ENCODE measurements around the gene KLHL13.
"Not testable (repeated sequence)": the region's sequence is repeated elsewhere in the genome, so short reads cannot be mapped to it uniquely, and the experiment has no call there.

The KLHL13 gene

DNA sequence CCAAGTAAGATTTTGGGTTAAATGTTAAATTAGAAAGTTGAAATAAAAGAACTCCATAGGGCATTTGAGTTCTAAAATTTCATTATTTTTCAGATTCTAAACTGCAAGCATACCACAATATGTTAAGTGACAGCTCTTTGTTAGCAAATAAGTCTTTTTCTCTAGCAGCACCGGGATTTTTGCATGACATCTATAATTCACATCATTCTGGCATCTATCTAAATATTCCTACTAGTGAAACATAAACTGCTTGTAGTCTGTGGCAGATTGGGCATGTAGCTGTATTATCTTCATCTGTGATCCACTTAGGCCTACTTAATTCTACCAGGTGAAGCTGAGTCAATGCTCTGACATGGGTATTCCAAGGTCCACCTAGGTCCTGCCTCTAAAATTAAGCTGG is 32.1 kb upstream of the KLHL13 start:
- TF ChIP-seq CTCF (IDR thresholded peaks at IDR 0.05; ENCODE audit: insufficient read depth, low read depth, low read length, missing control alignments) = no peak
- H3K4me3 ChIP-seq (ENCODE audit: low read depth, low read length) = no peak overlapping the region
- no peak for DNase-seq (ENCODE audit: low read depth)

DNA sequence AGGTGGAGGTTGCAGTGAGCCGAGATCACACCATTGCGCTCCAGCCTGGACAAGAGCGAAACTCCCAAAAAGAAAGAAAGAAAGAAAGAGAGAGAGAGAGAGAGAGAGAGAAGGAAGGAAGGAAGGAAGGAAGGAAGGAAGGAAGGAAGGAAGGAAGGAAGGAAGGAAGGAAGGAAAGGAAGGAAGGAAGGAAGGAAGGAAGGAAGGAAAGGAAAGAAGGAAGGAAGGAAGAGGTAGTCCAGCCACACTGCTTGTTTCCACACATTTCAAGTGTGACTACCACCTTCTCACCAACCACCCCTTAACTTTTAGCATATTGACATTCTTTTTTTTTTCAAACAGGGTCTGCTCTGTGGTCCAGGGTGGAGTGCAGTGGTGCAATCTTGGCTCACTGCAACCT is 31.2 kb upstream of the KLHL13 start:
- DNase-seq (ENCODE audit: low read depth) = not testable (repeated sequence)

GRCh38 chrX:118143578-118143977 is 27.0 kb upstream of the KLHL13 start:
- DNase-seq (ENCODE audit: low read depth) = no peak
- TF ChIP-seq CTCF (IDR thresholded peaks at IDR 0.05; ENCODE audit: insufficient read depth, low read depth, low read length, missing control alignments) = no peak
- H3K4me3 ChIP-seq (ENCODE audit: low read depth, low read length) = no peak overlapping the region

More for the DNA sequence above, 31.2 kb upstream of the KLHL13 start:
- not testable (repeated sequence) for H3K4me3 ChIP-seq (ENCODE audit: low read depth, low read length)

DNA sequence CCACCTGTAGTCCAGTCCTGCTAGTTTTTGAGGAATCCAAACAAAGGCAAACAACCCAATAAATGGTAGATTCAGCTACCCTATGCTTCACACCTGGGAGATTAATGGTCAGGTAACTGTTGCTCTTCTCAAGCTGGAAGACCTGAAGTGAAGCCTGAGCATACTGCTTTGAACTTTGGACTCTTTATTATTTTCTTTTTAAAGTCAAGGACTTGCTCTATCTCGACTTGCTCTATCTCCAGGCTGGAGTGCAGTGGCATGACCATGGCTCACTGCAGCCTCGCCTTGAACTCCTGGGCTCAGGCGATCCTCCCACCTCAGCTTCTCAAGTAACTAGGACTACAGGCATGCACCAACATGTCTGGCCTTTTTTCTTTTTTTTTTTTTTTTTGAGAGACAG is 14.7 kb upstream of the KLHL13 start:
- DNase-seq (ENCODE audit: low read depth) = no peak
- H3K4me3 ChIP-seq (ENCODE audit: low read depth, low read length) = no peak overlapping the region
- no peak for TF ChIP-seq CTCF (IDR thresholded peaks at IDR 0.05; ENCODE audit: insufficient read depth, low read depth, low read length, missing control alignments)

- TF ChIP-seq CTCF (IDR thresholded peaks at IDR 0.05; ENCODE audit: insufficient read depth, low read depth, low read length, missing control alignments) = no peak
Measured at GRCh38 chrX:118129681-118130080, 13.1 kb upstream of the KLHL13 start.

DNA sequence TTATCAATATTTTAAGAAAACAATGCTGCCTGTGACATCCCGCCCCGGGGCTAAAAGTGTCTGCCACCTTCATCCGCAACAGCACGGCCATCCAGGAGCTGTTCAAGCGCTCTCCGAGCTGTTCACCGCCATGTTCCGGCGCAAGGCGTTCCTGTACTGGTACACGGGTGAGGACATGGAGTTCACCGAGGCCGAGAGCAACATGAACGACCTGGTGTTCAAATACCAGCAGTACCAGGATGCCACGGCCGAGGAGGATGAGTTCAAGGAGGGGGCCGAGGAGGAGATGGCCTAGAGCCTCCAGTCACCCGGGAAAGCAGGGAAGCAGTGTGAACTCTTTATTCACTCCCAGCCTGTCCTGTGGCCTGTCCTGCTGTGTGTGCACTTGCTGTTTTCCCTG is 12.1 kb upstream of the KLHL13 start:
- TF ChIP-seq CTCF (IDR thresholded peaks at IDR 0.05; ENCODE audit: insufficient read depth, low read depth, low read length, missing control alignments) = no peak
- DNase-seq (ENCODE audit: low read depth) = no peak
- H3K4me3 ChIP-seq (ENCODE audit: low read depth, low read length) = no peak overlapping the region

More at GRCh38 chrX:118129681-118130080, 13.1 kb upstream of the KLHL13 start:
- H3K4me3 ChIP-seq (ENCODE audit: low read depth, low read length) = no peak overlapping the region
- DNase-seq (ENCODE audit: low read depth) = no peak

DNA sequence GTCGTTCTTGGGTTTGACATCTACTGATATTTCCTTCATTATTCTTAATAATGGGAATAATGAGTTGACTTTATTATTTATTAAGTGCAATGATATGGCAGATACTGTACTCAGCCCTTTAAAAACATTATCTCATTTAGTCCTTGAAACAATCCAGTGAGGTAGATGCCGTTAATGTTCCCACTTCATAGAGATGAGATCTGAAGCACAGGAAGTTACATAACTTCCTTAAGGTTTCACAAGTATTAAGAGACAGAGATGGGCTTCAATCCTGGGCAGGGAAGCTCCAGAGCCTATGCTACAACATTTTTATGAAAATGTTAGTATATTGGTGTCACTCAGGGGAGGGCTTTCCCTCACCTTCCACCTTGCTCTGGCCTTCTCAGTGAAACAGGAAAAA is 9.7 kb upstream of the KLHL13 start:
- no peak for TF ChIP-seq CTCF (IDR thresholded peaks at IDR 0.05; ENCODE audit: insufficient read depth, low read depth, low read length, missing control alignments)
- no peak overlapping the region for H3K4me3 ChIP-seq (ENCODE audit: low read depth, low read length)
- DNase-seq (ENCODE audit: low read depth) = no peak

GRCh38 chrX:118124243-118124642 is 7.6 kb upstream of the KLHL13 start:
- DNase-seq (ENCODE audit: low read depth); H3K4me3 ChIP-seq (ENCODE audit: low read depth, low read length): not testable (repeated sequence)
